Neural cell (in vitro differentiated cells): ENCODE results near the gene ERICH6.

Experiments used
- CTCF ChIP-seq: fragments of 450-650 bp; IDR thresholded peaks from 2 replicates; pipeline ENCODE4 v1.5.1; 2014; ENCODE audit warnings: antibody characterized with exemption, mild to moderate bottlenecking, moderate library complexity; ENCODE audit not compliant: poor library complexity, severe bottlenecking
- EP300 ChIP-seq: fragments of 450-650 bp; conservative IDR thresholded peaks from 2 replicates; pipeline ENCODE4 v1.6.1; 2014; ENCODE audit warnings: antibody characterized with exemption, mild to moderate bottlenecking, moderate library complexity; ENCODE audit not compliant: poor library complexity, severe bottlenecking
- EZH2 ChIP-seq: fragments of 200-600, 300-800 bp; shearing (Covaris generic), sonication (generic); IDR thresholded peaks from 2 replicates; pipeline ENCODE4 v1.6.1; 2014; ENCODE audit warnings: antibody characterized with exemption, low read length, borderline replicate concordance, mild to moderate bottlenecking; ENCODE audit not compliant: insufficient read depth, poor library complexity, severe bottlenecking
- POLR2AphosphoS5 ChIP-seq: IDR thresholded peaks from 2 replicates; pipeline ENCODE4 v1.6.1; 2012
- RAD21 ChIP-seq: fragments of 450-650 bp; conservative IDR thresholded peaks from 2 replicates; pipeline ENCODE4 v1.6.1; 2014; ENCODE audit warnings: antibody characterized with exemption, mild to moderate bottlenecking, moderate library complexity
- REST ChIP-seq: IDR thresholded peaks from 2 replicates; pipeline ENCODE4 v1.6.1; 2012; ENCODE audit warnings: borderline replicate concordance
- TAF1 ChIP-seq: IDR thresholded peaks from 2 replicates; pipeline ENCODE4 v1.6.1; 2012; ENCODE audit warnings: low read depth

DNA sequence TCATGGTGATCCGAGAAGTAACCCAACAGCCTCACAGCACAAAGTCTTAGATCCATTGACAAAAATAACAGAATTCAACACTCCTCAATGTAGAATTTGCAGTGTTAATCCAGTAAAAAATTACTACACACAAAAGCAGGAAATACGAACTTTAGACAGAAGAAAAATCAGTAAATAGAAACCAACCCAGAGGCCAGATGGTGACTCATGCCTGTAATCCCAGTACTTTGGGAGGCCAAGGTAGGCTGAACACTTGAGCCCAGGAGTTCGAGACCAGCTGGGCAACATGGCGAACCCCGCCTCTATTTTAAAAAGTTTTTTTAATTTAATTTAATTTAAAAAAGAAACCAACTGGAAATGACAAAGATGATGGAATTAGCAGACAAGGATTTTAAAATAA lies 64.5 kb downstream of the ERICH6 start:
- TF ChIP-seq CTCF (no peak), REST (no peak), TAF1 (no peak), POLR2AphosphoS5 (no peak), EP300 (no peak), EZH2 (no peak), RAD21 (no peak)
